Measurements from ENCODE around the gene LY6G5C. TPM values are rescaled to one million over a fixed set of nuclear protein-coding genes. Genes with fewer than 3 reads are reported as not detected.
A peak's percentile ranks its signal among the peaks of the same experiment; 100 is the strongest.

Gene LY6G5C
- total and polyA plus RNA-seq, 2 experiments from 2014 or later = 0.54 to 9.0 TPM

- Histone ChIP-seq H3K9me3 (ENCODE audit: low read depth) (no peaks in the 10 kb centered on the region), H3K36me3 (peaks cover 30% of the 10 kb centered on the region), H3K27me3 (no peaks in the 10 kb centered on the region), H3K4me1 (ENCODE audit: low read depth) (peaks cover 12% of the 10 kb centered on the region), H3K27ac (peak within 1 kb of the TSS; percentile 95), H3K4me3 (peak within 1 kb of the TSS; percentile 94)
- peak; percentile 92 to 97 for DNase-seq (ENCODE audit: low read depth in 1 of 2, low spot score in 1 of 2)
- TF ChIP-seq, protein P1, sequence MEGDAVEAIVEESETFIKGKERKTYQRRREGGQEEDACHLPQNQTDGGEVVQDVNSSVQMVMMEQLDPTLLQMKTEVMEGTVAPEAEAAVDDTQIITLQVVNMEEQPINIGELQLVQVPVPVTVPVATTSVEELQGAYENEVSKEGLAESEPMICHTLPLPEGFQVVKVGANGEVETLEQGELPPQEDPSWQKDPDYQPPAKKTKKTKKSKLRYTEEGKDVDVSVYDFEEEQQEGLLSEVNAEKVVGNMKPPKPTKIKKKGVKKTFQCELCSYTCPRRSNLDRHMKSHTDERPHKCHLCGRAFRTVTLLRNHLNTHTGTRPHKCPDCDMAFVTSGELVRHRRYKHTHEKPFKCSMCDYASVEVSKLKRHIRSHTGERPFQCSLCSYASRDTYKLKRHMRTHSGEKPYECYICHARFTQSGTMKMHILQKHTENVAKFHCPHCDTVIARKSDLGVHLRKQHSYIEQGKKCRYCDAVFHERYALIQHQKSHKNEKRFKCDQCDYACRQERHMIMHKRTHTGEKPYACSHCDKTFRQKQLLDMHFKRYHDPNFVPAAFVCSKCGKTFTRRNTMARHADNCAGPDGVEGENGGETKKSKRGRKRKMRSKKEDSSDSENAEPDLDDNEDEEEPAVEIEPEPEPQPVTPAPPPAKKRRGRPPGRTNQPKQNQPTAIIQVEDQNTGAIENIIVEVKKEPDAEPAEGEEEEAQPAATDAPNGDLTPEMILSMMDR (IDR thresholded peaks at IDR 0.05; ENCODE audit: low read depth, low read length) = no peak
Observed at GRCh38 chr6:31664790-31665500, 15.9 kb downstream of the LY6G5C start, which contains the start of gene GPANK1. GPANK1 (minus strand) TSS chr6:31664997; CDS start chr6:31664478, 519 bp downstream.

GRCh38 chr6:31663961-31664789, 16.7 kb downstream of the LY6G5C start:
- no peaks in the 10 kb centered on the region for H3K27me3 ChIP-seq
- no peaks in the 10 kb centered on the region for H3K9me3 ChIP-seq (ENCODE audit: low read depth)
- peak in 1 of 2 donors; percentile 78 for DNase-seq (ENCODE audit: low read depth in 1 of 2, low spot score in 1 of 2)
- TF ChIP-seq, protein P1 (IDR thresholded peaks at IDR 0.05; ENCODE audit: low read depth, low read length) = no peak
- H3K4me3 ChIP-seq = peak overlapping the region; percentile 94
- H3K4me1 ChIP-seq (ENCODE audit: low read depth) = peaks cover 19% of the 10 kb centered on the region
- H3K27ac ChIP-seq = peak overlapping the region; percentile 95
- peaks cover 22% of the 10 kb centered on the region for H3K36me3 ChIP-seq

- peak overlapping the region; percentile 94 for H3K4me3 ChIP-seq
- no peaks in the 10 kb centered on the region for H3K9me3 ChIP-seq (ENCODE audit: low read depth)
- peaks cover 15% of the 10 kb centered on the region for H3K36me3 ChIP-seq
- H3K4me1 ChIP-seq (ENCODE audit: low read depth) = peaks cover 25% of the 10 kb centered on the region
- peak overlapping the region; percentile 95 for H3K27ac ChIP-seq
- TF ChIP-seq, protein P1 (IDR thresholded peaks at IDR 0.05; ENCODE audit: low read depth, low read length) = no peak
- H3K27me3 ChIP-seq = no peaks in the 10 kb centered on the region
- peak in 1 of 2 donors; percentile 20 for DNase-seq (ENCODE audit: low read depth in 1 of 2, low spot score in 1 of 2)
Observed at GRCh38 chr6:31663126-31663960, 17.5 kb downstream of the LY6G5C start.

- H3K4me3 ChIP-seq = no peak overlapping the region
- DNase-seq (ENCODE audit: low read depth in 1 of 2, low spot score in 1 of 2) = no peak
- peaks cover 4% of the 10 kb centered on the region for H3K36me3 ChIP-seq
- H3K27me3 ChIP-seq = no peaks in the 10 kb centered on the region
- peaks cover 25% of the 10 kb centered on the region for H3K4me1 ChIP-seq (ENCODE audit: low read depth)
- TF ChIP-seq, protein P1 (IDR thresholded peaks at IDR 0.05; ENCODE audit: low read depth, low read length) = no peak
- no peaks in the 10 kb centered on the region for H3K9me3 ChIP-seq (ENCODE audit: low read depth)
- H3K27ac ChIP-seq = no peak overlapping the region
Observed at GRCh38 chr6:31662124-31662723, 18.6 kb downstream of the LY6G5C start.

All from cardiac muscle cell (in vitro differentiated cells and primary cell).